Stimulated activated naive CD8-positive, alpha-beta T cell treated with anti-CD3 and anti-CD28 coated beads, Interleukin-15, amount 100 ng/mL, for 72 hours (primary cell): ENCODE results near the gene PRR12.

Experiments used
- ATAC-seq: fragments of 150-1000 bp; cut with Tn5 transposase; 2 replicates; pipeline ENCODE4 v1.10.0; 2021; ENCODE audit warnings: mild to moderate bottlenecking, moderate library complexity
- DNase-seq, 2 donors: peaks; one replicate each; pipeline ENCODE4 v3.0.0; 2021 to 2022
- H3K27ac Mint-ChIP-seq, 2 donors: one replicate each; pipeline ENCODE4 v1.8.0; 2022; ENCODE audit warnings: mild to moderate bottlenecking in 2 of 2, mixed read lengths in 2 of 2, moderate library complexity in 2 of 2
- H3K27me3 Mint-ChIP-seq: one replicate; pipeline ENCODE4 v1.8.0; 2022; ENCODE audit warnings: mixed read lengths
- H3K4me1 Mint-ChIP-seq: one replicate; pipeline ENCODE4 v1.8.0; 2022; ENCODE audit warnings: mild to moderate bottlenecking, mixed read lengths
- H3K4me3 Mint-ChIP-seq, 2 donors: one replicate each; pipeline ENCODE4 v1.8.0; 2022; ENCODE audit warnings: mild to moderate bottlenecking in 2 of 2, mixed read lengths in 2 of 2, moderate library complexity in 1 of 2
- H3K9me3 Mint-ChIP-seq, 2 donors: one replicate each; pipeline ENCODE4 v1.8.0; 2022; ENCODE audit warnings: mixed read lengths in 2 of 2

Gene PRR12

DNA sequence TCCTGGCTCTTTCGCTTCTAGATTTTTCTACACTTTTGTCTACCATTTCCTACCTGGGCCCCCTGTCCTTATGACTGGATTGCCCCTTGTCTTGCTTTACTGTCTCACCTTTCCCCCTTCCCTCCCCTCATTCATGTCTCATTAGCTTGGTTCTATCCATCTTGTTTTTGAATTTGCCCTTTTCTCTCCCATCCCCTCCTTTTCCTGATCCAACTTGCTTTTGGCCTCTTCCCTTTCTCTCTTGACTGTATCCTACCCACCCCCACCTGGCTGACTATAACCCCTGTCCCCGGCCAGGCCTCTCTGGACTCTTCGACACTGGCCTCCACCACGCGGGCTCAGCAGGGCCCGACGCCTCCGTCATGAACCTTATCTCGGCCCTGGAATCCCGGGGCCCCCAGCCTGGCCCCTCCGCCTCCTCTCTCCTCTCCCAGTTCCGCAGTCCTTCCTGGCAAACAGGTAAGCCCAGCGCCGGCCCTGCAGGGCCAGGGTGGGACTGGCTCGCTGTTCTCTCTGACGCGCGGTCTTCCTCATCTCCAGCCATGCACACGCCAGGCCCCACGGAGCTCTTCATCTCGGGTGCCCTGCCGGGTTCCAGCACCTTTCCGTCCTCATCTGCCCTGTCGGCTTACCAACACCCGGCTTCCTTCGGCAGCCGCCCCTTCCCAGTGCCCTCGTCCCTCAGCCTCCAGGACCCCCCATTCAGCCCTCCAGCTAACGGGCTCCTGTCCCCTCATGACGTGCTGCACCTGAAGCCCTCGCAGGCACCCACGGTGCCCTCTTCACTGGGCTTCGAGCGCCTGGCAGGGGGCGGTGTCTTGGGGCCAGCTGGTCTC is 3.4 kb downstream of the PRR12 start:
- ATAC-seq (no peak), DNase-seq (no peak)
- peaks cover 35% of the 10 kb centered on the region for H3K4me1 Mint-ChIP-seq
- H3K4me3 Mint-ChIP-seq: peak overlapping the region; percentile 87 to 96
- peak overlapping the region; percentile 87 to 91 for H3K27ac Mint-ChIP-seq
- no peaks in the 10 kb centered on the region for H3K27me3 Mint-ChIP-seq
- H3K9me3 Mint-ChIP-seq: no peaks in the 10 kb centered on the region

DNA sequence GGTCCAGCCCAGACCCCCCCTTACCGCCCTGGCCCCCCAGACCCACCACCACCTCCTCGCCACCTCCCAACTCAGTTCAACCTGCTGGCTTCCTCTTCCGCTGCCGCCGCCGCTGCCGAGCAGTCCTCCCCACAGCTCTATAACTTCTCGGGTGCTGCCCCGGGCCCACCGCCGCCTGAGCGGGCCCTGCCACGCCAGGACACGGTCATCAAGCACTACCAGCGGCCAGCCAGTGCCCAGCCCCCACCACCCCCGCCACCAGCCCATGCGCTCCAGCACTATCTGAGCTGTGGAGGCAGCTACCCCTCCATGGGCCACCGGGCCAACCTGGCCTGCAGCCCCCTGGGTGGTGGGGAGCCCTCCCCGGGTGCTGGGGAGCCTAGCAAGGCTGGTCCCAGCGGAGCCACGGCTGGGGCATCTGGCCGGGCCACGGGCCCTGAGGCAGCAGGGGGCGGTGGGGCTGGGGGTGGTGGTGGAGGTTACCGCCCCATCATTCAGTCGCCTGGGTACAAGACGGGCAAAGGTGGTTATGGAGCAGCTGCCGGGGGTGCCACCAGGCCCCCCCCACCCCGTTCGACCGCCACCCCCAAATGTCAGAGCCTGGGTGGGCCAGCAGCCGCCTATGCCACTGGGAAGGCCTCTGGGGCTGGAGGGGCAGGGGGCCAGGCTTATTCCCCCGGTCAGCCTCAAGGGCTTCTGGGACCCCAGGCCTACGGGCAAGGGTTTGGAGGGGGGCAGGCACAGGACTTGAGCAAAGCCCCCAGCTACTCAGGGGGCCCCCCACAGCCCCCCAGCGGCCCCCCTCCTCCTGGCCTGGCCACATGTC is 4.2 kb downstream of the PRR12 start:
- H3K9me3 Mint-ChIP-seq: no peaks in the 10 kb centered on the region
- peaks cover 33% of the 10 kb centered on the region for H3K4me1 Mint-ChIP-seq
- H3K27ac Mint-ChIP-seq: no peak overlapping the region
- DNase-seq: no peak
- H3K4me3 Mint-ChIP-seq: no peak overlapping the region
- H3K27me3 Mint-ChIP-seq: no peaks in the 10 kb centered on the region
- ATAC-seq: no peak

DNA sequence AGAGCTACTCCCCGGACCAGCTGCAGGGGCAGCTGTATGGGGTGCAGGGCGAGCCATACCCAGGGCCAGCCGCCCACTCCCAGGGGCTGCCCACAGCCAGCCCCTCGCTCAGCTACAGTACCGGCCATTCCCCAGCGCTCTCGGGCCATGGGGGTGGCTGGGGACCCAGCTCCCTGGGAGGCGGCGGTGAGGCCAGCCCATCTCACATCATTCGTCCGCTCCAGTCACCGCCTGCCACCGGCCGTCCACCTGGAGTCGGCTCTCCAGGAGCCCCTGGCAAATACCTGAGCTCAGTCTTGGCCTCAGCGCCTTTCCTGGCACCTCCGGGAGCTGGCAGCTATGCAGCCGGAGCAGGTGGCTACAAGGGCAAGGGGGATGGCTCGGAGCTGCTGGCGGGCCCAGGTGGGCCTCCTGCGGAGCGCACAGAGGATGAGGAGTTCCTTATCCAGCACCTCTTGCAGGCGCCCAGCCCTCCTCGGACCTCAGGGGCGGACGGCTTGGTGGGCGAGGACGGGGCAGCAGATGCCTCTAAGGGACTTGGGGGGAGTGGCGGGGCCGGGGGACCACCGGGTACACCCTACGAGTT is 4.9 kb downstream of the PRR12 start:
- peaks cover 37% of the 10 kb centered on the region for H3K4me1 Mint-ChIP-seq
- H3K4me3 Mint-ChIP-seq: no peak overlapping the region
- no peak for DNase-seq
- peak overlapping the region in 1 of 2 donors; percentile 93 for H3K27ac Mint-ChIP-seq
- H3K9me3 Mint-ChIP-seq: no peaks in the 10 kb centered on the region
- ATAC-seq: no peak
- H3K27me3 Mint-ChIP-seq: no peaks in the 10 kb centered on the region

DNA sequence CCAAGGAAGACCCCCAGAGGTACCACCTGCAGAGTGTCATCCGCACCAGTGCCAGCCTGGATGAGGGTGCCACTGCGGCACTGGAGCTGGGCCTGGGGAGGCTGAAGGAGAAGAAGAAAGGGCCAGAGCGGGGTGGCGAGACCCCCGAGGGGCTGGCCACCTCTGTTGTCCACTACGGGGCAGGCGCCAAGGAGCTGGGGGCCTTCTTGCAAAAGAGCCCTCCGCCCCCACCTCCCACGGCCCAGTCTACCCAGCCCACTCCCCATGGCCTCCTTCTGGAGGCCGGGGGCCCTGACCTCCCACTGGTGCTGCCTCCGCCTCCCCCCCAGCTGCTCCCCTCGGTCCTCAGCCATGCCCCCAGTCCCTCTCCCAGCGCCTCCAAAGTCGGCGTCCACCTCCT is 5.4 kb downstream of the PRR12 start:
- Mint-ChIP-seq H3K4me1 (peaks cover 42% of the 10 kb centered on the region), H3K4me3 (no peak overlapping the region), H3K9me3 (no peaks in the 10 kb centered on the region), H3K27me3 (no peaks in the 10 kb centered on the region), H3K27ac (peak overlapping the region in 1 of 2 donors; percentile 96)
- DNase-seq (no peak), ATAC-seq (no peak)

DNA sequence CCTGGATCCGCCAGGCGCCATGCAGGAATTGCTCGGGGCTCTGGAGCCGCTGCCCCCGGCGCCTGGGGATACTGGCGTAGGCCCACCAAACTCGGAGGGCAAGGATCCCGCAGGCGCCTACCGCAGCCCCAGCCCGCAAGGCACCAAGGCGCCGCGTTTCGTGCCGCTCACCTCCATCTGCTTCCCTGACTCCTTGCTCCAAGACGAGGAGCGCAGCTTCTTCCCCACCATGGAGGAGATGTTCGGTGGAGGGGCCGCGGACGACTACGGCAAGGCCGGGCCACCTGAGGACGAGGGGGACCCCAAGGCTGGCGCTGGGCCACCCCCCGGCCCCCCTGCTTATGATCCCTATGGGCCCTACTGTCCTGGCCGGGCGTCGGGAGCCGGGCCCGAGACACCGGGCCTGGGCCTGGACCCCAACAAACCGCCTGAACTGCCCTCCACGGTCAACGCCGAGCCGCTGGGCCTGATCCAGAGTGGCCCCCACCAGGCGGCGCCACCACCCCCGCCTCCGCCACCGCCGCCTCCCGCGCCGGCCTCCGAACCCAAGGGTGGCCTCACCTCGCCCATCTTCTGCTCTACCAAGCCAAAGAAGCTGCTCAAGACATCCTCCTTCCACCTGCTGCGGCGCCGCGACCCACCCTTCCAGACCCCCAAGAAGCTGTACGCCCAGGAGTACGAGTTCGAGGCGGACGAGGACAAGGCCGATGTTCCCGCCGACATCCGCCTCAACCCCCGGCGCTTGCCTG is 6.1 kb downstream of the PRR12 start:
- DNase-seq (no peak), ATAC-seq (no peak)
- Mint-ChIP-seq H3K27me3 (no peaks in the 10 kb centered on the region), H3K4me1 (peaks cover 42% of the 10 kb centered on the region), H3K9me3 (no peaks in the 10 kb centered on the region), H3K4me3 (no peak overlapping the region), H3K27ac (no peak overlapping the region)

DNA sequence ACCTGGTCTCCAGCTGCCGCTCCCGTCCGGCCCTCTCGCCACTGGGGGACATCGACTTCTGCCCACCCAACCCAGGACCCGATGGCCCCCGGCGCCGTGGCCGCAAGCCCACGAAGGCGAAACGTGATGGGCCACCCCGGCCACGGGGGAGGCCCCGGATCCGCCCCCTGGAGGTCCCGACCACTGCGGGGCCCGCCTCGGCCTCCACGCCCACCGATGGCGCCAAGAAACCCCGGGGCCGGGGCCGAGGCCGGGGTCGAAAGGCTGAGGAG is 6.7 kb downstream of the PRR12 start:
- peaks cover 37% of the 10 kb centered on the region for H3K4me1 Mint-ChIP-seq
- ATAC-seq: no peak
- H3K4me3 Mint-ChIP-seq: no peak overlapping the region
- no peaks in the 10 kb centered on the region for H3K27me3 Mint-ChIP-seq
- no peaks in the 10 kb centered on the region for H3K9me3 Mint-ChIP-seq
- DNase-seq: no peak
- no peak overlapping the region for H3K27ac Mint-ChIP-seq

DNA sequence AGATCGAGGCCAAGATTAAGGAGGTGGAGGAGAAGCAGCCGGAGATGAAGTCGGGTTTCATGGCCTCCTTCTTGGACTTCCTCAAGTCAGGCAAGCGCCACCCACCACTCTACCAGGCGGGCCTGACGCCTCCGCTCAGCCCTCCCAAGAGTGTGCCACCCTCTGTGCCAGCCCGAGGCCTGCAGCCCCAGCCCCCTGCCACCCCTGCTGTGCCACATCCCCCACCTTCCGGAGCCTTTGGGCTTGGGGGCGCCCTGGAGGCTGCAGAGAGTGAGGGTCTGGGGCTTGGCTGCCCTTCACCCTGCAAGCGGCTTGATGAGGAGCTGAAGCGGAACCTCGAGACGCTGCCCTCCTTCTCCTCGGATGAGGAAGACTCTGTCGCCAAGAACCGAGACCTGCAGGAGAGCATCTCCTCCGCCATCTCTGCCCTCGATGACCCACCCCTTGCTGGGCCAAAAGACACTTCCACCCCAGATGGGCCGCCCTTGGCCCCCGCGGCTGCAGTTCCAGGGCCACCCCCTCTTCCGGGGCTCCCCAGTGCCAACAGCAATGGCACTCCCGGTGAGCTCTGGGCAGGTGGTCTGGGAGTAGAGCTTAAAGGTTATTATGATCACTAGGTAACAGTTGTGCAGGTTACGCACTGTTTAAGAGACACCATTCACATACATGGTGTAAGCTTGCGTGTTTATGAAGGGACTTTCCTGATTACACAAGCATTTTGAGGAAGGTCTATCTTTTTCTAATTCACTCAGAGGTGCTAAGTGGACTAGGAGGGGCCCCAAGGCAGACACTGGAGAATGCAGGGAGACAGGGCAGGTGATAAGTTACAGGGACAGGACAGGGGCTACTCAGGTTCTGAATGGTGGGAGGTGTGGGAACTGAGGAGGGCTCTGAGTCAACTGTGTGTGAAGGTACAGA is 8.7 kb downstream of the PRR12 start:
- Mint-ChIP-seq H3K4me1 (peaks cover 18% of the 10 kb centered on the region), H3K27me3 (no peaks in the 10 kb centered on the region), H3K9me3 (no peaks in the 10 kb centered on the region), H3K4me3 (no peak overlapping the region), H3K27ac (peak overlapping the region; percentile 54 to 67)
- ATAC-seq (no peak), DNase-seq (no peak)

DNA sequence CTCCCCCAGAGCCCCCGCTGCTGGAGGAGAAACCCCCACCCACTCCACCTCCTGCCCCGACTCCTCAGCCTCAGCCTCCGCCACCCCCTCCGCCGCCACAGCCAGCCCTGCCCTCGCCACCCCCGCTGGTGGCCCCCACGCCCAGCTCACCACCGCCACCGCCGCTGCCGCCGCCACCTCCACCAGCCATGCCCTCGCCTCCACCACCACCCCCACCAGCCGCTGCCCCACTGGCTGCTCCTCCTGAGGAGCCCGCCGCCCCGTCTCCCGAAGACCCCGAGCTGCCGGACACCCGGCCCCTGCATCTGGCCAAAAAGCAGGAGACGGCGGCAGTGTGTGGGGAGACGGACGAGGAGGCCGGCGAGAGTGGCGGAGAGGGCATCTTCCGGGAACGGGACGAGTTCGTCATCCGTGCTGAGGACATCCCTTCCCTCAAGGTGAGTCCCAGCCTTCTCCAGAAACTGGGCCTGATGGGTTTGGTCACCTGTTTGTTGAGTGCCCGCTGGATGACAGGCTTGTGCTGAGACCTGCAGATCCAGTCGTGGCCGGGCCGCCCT is 10.6 kb downstream of the PRR12 start:
- Mint-ChIP-seq H3K27ac (no peak overlapping the region), H3K4me3 (no peak overlapping the region), H3K9me3 (no peaks in the 10 kb centered on the region), H3K27me3 (no peaks in the 10 kb centered on the region), H3K4me1 (peaks cover 16% of the 10 kb centered on the region)
- DNase-seq (no peak), ATAC-seq (peak; percentile 53)

DNA sequence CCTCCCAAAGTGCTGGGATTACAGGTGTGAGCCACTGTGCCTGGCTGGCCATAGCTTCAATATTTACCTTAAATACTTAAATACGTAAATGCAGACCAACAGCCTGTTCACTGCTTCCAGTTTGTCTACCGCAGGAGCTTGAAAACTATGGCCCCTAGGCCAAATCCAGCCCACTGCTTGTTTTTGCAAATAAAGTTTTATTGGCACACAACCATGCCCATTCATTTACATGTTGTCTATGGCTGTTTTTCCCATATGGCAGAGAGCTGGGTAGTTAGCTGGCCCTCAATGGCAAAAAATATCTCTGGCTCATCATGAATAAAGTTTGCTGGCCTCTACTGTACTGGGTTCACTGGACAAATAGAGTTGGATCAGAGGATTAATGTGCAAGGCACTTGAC is 11.8 kb downstream of the PRR12 start:
- Mint-ChIP-seq H3K4me3 (no peak overlapping the region), H3K9me3 (no peaks in the 10 kb centered on the region), H3K4me1 (peaks cover 16% of the 10 kb centered on the region), H3K27me3 (no peaks in the 10 kb centered on the region), H3K27ac (no peak overlapping the region)
- DNase-seq: no peak
- ATAC-seq: no peak

DNA sequence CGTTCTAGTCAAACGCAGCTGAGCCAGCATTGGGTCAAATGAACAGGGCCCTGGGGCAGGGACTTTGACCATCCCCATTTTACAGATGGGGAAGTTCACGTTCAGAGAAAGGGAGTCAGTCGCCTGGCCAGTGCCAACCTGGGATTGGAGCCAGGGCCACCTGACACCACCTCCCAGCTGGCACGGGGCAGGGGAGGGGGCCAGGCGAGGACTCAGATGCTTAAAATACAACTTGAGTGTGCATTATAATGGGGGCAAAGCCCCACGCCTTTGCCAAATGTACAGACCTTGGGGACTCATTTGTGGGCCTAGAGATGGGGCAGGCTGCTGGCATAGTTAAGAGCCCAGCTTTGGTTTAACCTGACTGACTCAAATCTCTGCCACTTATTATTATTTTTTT is 14.6 kb downstream of the PRR12 start:
- no peak for DNase-seq
- ATAC-seq: no peak
- no peaks in the 10 kb centered on the region for H3K9me3 Mint-ChIP-seq
- peaks cover 8% of the 10 kb centered on the region for H3K4me1 Mint-ChIP-seq
- no peaks in the 10 kb centered on the region for H3K27me3 Mint-ChIP-seq
- H3K4me3 Mint-ChIP-seq: no peak overlapping the region
- no peak overlapping the region for H3K27ac Mint-ChIP-seq

DNA sequence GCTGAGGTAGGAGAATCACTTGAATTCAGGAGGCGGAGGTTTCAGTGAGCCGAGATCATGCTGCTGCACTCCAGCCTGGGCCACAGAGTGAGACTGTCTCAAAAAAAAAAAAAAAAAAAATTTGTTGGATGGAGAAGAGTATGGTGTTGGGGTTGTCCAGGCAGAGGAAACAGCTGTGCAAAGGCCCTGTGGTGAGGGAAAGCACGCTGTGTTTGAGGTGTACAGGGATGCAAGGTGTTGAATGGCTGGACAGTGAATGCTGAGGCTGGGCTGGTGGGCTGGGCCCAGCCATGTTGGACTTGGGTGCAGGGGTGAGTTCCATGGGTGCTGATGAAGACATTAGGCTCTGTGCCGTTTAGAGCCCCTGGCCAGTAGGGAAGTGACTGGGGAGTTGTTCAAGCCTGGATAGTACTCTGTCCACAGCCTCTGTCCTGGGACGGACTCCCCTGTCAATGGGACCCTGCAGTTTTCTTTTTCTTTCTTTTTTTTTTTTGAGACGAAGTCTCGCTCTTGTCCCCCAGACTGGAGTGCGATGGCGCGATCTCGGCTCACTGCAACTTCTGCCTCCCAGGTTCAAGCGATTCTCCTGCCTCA is 18.6 kb downstream of the PRR12 start:
- DNase-seq (no peak), ATAC-seq (no peak)
- H3K4me3 Mint-ChIP-seq: no peak overlapping the region
- peaks cover 21% of the 10 kb centered on the region for H3K4me1 Mint-ChIP-seq
- no peaks in the 10 kb centered on the region for H3K27me3 Mint-ChIP-seq
- peak overlapping the region in 1 of 2 donors; percentile 77 for H3K27ac Mint-ChIP-seq
- no peaks in the 10 kb centered on the region for H3K9me3 Mint-ChIP-seq

DNA sequence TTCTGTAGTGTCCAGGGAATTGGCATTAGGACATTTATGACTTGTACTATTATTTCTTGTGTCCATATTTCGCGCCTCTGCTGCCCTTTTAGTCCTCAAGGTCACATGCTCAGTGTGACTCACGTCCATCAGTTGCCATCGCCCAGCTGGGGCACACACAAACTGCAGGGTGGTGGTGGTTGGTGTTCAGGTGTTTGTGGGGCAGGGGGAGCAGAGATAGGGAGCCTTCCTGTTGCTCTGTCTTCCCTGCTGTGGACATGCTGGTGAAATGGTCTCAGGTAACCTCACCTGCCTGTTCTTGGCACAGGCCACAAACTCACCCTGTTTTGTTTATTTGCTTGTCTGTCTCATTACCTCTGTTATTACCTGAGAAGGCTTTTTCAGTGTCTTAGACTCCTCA is 22.4 kb downstream of the PRR12 start:
- Mint-ChIP-seq H3K4me3 (no peak overlapping the region), H3K27me3 (no peaks in the 10 kb centered on the region), H3K9me3 (no peaks in the 10 kb centered on the region), H3K27ac (no peak overlapping the region), H3K4me1 (peaks cover 30% of the 10 kb centered on the region)
- ATAC-seq (no peak), DNase-seq (no peak)

DNA sequence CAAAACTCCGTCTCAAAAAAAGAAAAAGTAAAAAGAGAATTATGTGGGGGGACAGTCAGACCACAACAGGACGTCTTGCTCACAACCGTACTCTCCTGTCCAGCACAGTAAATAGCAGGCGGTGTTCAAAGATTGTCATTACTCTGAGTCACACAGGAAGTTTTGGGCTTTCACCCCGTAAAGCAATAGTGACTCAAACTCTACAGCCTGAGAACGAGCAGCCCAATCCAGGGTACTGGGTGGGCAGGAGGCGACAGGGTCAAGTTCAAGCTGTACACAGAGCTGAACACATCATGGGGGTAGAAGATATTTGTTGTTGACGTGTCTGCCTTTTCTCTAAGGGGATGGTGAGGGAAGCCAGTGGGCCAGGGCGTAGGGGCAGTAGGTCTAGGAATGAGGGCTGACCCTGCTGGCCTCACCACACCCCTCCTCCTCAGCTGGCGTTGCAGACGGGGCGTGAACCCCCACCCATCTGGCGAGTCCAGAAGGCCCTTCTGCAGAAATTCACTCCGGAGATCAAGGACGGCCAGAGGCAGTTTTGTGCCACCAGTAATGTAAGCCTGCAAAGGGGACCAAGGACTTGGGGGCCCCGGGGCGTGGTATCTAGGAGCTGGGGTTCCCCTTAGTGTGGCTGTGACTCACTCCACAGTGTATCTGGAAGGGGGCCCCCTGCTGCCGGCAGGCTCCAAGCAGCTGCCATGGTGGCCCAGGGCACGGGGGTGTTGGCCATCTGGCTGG is 23.3 kb downstream of the PRR12 start:
- peak; percentile 89 for ATAC-seq
- no peaks in the 10 kb centered on the region for H3K9me3 Mint-ChIP-seq

DNA sequence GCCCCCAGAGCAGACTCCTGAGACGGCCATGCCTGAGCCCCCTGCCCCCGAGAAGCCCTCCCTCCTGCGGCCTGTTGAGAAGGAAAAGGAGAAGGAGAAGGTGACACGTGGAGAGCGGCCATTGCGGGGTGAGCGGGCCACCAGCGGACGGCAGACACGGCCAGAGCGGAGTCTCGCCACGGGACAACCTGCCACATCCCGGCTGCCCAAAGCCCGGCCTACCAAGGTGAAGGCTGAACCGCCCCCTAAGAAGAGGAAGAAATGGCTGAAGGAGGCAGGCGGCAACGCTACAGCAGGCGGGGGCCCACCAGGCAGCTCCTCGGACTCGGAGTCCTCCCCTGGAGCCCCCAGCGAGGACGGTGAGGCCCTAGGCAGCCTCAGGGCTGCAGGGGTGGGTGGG is 24.9 kb downstream of the PRR12 start:
- H3K4me3 Mint-ChIP-seq: peak overlapping the region in 1 of 2 donors; percentile 31
- DNase-seq (no peak), ATAC-seq (no peak)
- no peaks in the 10 kb centered on the region for H3K9me3 Mint-ChIP-seq
- H3K4me1 Mint-ChIP-seq: peaks cover 30% of the 10 kb centered on the region
- no peaks in the 10 kb centered on the region for H3K27me3 Mint-ChIP-seq
- H3K27ac Mint-ChIP-seq: no peak overlapping the region

More for the DNA sequence above, 23.3 kb downstream of the PRR12 start:
- H3K4me3 Mint-ChIP-seq: peak overlapping the region; percentile 33 to 54
- H3K4me1 Mint-ChIP-seq: peaks cover 30% of the 10 kb centered on the region
- peak overlapping the region; percentile 83 to 89 for H3K27ac Mint-ChIP-seq
- H3K27me3 Mint-ChIP-seq: no peaks in the 10 kb centered on the region
- peak; percentile 36 to 49 for DNase-seq
